Measurements from ENCODE around the gene TBX10.

TBX10 gene

DNA sequence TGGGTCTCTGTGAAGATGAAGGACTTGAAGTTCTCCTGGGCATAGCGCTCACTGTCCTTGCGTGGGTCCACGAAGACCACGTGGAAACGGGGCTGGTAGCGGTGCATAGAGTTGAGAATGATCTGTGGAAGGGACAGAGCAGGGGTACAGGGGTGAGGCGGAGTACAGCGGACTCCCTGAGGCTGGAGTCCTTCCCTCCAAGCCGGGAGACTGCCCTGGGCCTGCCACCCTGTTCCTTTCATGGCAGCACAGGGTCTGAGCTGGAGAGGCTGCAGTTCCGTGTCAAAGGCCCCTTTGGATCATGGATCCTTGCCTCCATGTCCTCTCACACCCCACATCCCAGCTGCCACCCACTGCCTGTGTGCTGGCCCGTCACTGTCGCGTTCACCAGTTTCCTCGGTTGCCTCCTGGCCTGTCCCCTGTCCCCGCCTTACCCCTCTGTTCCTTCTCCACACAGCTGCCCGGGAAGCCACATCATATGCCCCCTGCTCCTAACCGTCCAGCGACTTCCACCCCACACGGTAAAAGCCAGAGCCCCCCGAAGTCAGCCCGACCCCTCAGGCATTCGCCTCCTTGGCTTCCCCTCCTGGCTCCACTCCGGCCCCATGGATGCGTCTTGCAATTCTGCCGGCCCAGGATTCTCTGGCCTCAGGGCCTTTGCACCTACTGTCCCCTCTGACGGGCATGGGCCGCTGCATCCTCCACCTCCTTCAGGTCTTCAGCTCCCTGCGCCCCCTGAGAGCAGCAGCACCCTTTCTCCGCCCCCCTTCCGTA lies 6.4 kb downstream of the TBX10 start:
- Histone ChIP-seq H3F3A (ENCODE audit: control insufficient read depth, insufficient read depth) (0 out of 2 replicates have a peak, but pooled peaks cover 6% of the 10 kb centered on the region), H3K79me2 (ENCODE audit: control insufficient read depth, low read length) (no peaks in the 10 kb centered on the region; the same call in none of the 2 replicates), H3K36me3 (ENCODE audit: control insufficient read depth, low read length) (peaks cover 1% of the 10 kb centered on the region; the same call in 1 of the 2 replicates), H4K20me1 (ENCODE audit: control insufficient read depth, insufficient read depth, low read depth, low read length) (no peaks in the 10 kb centered on the region), H3K27me3 (ENCODE audit: control insufficient read depth, low read length) (no peaks in the 10 kb centered on the region), H3K4me1 (ENCODE audit: control insufficient read depth, low read length) (peaks cover 28% of the 10 kb centered on the region), H3K4me2 (ENCODE audit: low read length) (no peak overlapping the region), H3K9me2 (replicated peaks; ENCODE audit: control insufficient read depth, low read length) (no peaks in the 10 kb centered on the region), H3K9me3 (ENCODE audit: control insufficient read depth, insufficient read depth, low read length) (no peaks in the 10 kb centered on the region), H3K27ac (ENCODE audit: low read depth, low read length) (no peak overlapping the region), H3K4me3 (ENCODE audit: low read length) (no peak overlapping the region)
- TF ChIP-seq, protein P1, sequence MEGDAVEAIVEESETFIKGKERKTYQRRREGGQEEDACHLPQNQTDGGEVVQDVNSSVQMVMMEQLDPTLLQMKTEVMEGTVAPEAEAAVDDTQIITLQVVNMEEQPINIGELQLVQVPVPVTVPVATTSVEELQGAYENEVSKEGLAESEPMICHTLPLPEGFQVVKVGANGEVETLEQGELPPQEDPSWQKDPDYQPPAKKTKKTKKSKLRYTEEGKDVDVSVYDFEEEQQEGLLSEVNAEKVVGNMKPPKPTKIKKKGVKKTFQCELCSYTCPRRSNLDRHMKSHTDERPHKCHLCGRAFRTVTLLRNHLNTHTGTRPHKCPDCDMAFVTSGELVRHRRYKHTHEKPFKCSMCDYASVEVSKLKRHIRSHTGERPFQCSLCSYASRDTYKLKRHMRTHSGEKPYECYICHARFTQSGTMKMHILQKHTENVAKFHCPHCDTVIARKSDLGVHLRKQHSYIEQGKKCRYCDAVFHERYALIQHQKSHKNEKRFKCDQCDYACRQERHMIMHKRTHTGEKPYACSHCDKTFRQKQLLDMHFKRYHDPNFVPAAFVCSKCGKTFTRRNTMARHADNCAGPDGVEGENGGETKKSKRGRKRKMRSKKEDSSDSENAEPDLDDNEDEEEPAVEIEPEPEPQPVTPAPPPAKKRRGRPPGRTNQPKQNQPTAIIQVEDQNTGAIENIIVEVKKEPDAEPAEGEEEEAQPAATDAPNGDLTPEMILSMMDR (IDR thresholded peaks at IDR 0.05; ENCODE audit: low read depth, low read length, poor library complexity, severe bottlenecking) = no peak
- no peak for TF ChIP-seq EZH2phosphoT487 (IDR thresholded peaks at IDR 0.05; ENCODE audit: borderline replicate concordance, low read length)

DNA sequence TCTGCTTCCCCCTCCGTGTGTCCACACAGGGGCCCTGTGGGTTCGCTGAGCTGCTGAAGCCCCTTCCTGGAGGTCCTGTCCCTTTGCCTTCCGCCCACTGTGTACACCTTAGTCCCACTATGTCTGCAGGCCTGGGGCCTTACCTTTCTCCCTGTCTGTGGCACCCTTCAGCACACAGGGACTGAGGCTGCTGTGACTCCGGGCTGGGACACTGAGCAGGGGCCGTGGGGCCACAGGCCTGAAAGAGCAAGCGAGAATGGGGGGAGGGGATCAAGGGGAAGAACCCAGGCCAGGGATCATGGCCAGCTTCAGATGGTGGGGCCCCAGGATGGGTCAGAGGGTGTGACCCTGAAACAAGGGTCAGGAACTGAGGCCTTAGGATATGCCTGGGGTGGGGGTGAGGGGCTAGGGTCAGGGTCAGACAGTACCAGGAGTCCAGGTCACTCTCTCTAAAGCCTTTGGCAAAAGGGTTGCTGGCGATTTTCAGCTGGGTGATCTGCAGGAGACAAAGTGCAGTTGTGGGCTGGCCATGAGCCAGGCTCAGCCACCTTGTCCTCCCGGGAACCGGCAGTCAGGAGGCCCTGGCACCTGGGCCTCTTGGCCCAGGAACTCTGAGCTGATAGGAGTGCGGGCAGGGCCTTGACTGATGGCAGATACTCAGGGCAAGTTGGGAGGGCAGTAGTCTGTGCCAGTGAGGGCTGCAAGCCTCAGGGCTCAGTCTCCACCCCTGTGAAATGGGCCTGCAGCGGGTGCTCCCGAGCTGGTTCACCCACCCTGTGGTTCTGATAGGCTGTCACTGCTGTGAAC lies 7.2 kb downstream of the TBX10 start:
- TF ChIP-seq, protein P1 (IDR thresholded peaks at IDR 0.05; ENCODE audit: low read depth, low read length, poor library complexity, severe bottlenecking) = no peak
- TF ChIP-seq EZH2phosphoT487 (IDR thresholded peaks at IDR 0.05; ENCODE audit: borderline replicate concordance, low read length) = no peak
- Histone ChIP-seq H3K9me3 (ENCODE audit: control insufficient read depth, insufficient read depth, low read length) (no peaks in the 10 kb centered on the region), H3K36me3 (ENCODE audit: control insufficient read depth, low read length) (peaks cover 6% of the 10 kb centered on the region; the same call in 1 of the 2 replicates), H3F3A (ENCODE audit: control insufficient read depth, insufficient read depth) (0 out of 2 replicates have a peak, but pooled peaks cover 3% of the 10 kb centered on the region), H3K4me2 (ENCODE audit: low read length) (no peak overlapping the region), H3K4me3 (ENCODE audit: low read length) (no peak overlapping the region), H3K9me2 (replicated peaks; ENCODE audit: control insufficient read depth, low read length) (no peaks in the 10 kb centered on the region), H4K20me1 (ENCODE audit: control insufficient read depth, insufficient read depth, low read depth, low read length) (no peaks in the 10 kb centered on the region), H3K27ac (ENCODE audit: low read depth, low read length) (no peak overlapping the region), H3K4me1 (ENCODE audit: control insufficient read depth, low read length) (peaks cover 30% of the 10 kb centered on the region), H3K27me3 (ENCODE audit: control insufficient read depth, low read length) (no peaks in the 10 kb centered on the region), H3K79me2 (ENCODE audit: control insufficient read depth, low read length) (no peaks in the 10 kb centered on the region; the same call in none of the 2 replicates)

DNA sequence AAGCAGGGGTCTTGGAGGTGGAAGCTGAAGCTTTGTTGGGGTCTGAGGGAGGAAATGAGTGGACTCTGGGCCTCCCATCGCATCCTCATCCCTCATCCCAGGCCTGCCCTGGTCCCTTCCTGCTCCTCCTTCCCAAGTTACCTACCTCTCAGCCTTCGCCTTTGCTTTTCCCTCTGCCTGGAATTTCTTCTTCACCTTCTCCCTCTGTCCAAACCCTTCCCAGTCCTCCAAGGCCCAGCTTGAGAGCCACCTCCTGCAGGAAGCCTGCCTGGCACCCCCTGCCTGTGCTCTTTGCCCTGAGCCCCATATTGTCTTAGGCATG lies 7.7 kb downstream of the TBX10 start:
- Histone ChIP-seq H3K4me2 (ENCODE audit: low read length) (no peak overlapping the region), H3K9me2 (replicated peaks; ENCODE audit: control insufficient read depth, low read length) (no peaks in the 10 kb centered on the region), H3K27me3 (ENCODE audit: control insufficient read depth, low read length) (no peaks in the 10 kb centered on the region), H3K9me3 (ENCODE audit: control insufficient read depth, insufficient read depth, low read length) (no peaks in the 10 kb centered on the region), H3K4me3 (ENCODE audit: low read length) (no peak overlapping the region), H3K27ac (ENCODE audit: low read depth, low read length) (no peak overlapping the region), H3K4me1 (ENCODE audit: control insufficient read depth, low read length) (peaks cover 30% of the 10 kb centered on the region), H3K36me3 (ENCODE audit: control insufficient read depth, low read length) (peaks cover 6% of the 10 kb centered on the region; the same call in 1 of the 2 replicates), H4K20me1 (ENCODE audit: control insufficient read depth, insufficient read depth, low read depth, low read length) (no peaks in the 10 kb centered on the region), H3F3A (ENCODE audit: control insufficient read depth, insufficient read depth) (0 out of 2 replicates have a peak, but pooled peaks cover 1% of the 10 kb centered on the region), H3K79me2 (ENCODE audit: control insufficient read depth, low read length) (no peaks in the 10 kb centered on the region; the same call in none of the 2 replicates)
- TF ChIP-seq, protein P1 (IDR thresholded peaks at IDR 0.05; ENCODE audit: low read depth, low read length, poor library complexity, severe bottlenecking) = no peak
- TF ChIP-seq EZH2phosphoT487 (IDR thresholded peaks at IDR 0.05; ENCODE audit: borderline replicate concordance, low read length) = no peak
